ENCODE results near the gene IFNA17.
A peak's percentile ranks its signal among the peaks of the same experiment; 100 is the strongest.
"Not testable (repeated sequence)": the region's sequence is repeated elsewhere in the genome, so short reads cannot be mapped to it uniquely, and the experiment has no call there.

DNA sequence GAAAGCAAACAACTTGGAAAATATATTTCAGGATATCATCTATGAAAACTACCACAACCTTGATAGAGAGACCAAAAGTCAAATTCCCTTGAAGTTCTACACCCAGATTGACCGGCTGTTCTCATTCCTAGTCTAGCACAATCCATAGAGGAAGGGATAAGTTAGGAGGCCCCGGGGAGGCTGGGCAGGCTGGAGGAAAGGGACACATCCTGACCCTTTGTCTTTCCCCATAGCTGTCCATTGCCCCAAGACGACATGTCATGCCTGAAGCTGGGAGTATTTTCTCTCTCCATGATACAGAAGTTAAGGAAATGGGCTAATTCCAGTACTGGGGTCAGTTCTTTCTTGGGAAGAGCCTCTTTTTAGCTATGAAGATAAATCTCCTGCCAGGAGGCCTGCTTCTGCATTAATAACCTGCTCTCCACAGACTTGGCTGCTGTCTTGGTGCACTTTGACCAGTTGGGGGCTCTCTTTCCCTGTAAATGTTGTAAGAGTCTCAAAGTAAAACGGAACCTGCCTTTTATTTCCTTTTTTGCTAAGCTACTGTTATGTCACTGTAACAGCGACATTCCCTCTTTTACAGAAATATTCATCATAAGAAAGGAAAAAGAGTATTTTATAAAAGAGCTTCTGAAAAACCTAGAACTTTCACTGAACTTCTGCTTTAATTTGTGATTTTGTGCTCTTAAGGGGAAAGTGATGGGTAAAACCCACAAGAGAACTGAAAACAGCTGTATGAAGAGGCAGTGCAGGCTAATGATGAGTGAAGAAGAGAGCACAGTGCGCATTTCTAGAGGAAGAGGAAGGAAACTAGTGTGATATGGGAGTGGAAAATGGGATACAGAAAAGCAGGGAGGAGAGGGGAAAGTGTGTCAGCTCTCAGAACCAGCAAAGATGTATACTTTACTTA is 32.9 kb downstream of the IFNA17 start:
- not testable (repeated sequence) for TF ChIP-seq JUND, EZH2 (IDR thresholded peaks at IDR 0.05)
- TF ChIP-seq, protein P1, sequence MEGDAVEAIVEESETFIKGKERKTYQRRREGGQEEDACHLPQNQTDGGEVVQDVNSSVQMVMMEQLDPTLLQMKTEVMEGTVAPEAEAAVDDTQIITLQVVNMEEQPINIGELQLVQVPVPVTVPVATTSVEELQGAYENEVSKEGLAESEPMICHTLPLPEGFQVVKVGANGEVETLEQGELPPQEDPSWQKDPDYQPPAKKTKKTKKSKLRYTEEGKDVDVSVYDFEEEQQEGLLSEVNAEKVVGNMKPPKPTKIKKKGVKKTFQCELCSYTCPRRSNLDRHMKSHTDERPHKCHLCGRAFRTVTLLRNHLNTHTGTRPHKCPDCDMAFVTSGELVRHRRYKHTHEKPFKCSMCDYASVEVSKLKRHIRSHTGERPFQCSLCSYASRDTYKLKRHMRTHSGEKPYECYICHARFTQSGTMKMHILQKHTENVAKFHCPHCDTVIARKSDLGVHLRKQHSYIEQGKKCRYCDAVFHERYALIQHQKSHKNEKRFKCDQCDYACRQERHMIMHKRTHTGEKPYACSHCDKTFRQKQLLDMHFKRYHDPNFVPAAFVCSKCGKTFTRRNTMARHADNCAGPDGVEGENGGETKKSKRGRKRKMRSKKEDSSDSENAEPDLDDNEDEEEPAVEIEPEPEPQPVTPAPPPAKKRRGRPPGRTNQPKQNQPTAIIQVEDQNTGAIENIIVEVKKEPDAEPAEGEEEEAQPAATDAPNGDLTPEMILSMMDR (IDR thresholded peaks at IDR 0.05 in 2 of 3, conservative IDR thresholded peaks at IDR 0.05 in 1 of 3; ENCODE audit: borderline replicate concordance in 1 of 3, insufficient read depth in 1 of 3, low read depth in 2 of 3, low read length in 2 of 3), result peak; percentile 36 to 70 (median 60); a peak in 5 of 6 replicates
